ENCODE data around the gene TM4SF18. TPM values are rescaled to one million over a fixed set of nuclear protein-coding genes. Genes with fewer than 3 reads are reported as not detected.
"Not testable (repeated sequence)": the region's sequence is repeated elsewhere in the genome, so short reads cannot be mapped to it uniquely, and the experiment has no call there.

TM4SF18 gene
- total RNA-seq, 4 donors from 2014 or later = 1.8 to 7.9 (median 3.4) TPM

DNA sequence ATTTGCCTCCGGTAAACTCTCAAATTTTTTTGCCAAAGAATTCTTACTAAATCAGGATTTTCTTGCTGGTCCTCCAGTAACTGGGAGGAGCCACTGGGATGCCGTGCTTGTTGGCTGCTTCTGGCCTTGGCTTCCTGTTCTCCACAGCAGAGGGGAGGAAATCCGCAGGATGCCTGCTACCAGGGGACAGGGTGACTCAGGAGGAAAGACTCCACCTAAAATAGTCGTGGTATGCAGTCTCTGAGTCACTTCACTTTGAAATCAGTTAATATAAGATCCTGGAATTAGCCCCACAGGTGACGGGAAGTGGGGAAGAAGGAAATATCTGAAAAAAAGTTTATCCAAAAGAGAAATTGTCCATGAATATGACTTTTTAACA lies 6.5 kb upstream of the TM4SF18 start:
- peak; percentile 82 to 90 for DNase-seq (ENCODE audit: low spot score in 2 of 2)

DNA sequence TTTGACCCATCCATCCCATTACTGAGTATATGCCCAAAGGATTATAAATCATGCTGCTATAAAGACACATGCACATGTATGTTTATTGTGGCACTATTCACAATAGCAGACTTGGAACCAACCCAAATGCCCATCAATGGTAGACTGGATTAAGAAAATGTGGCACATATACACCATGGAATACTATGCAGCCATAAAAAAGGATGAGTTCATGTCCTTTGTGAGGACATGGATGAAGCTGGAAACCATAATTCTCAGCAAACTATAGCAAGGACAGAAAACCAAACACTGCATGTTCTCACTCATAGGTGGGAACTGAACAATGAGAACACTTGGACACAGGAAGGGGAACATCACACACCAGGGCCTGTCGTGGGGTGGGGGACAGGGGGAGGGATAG lies 4.0 kb upstream of the TM4SF18 start:
- H3K4me1 ChIP-seq = peaks cover 12% of the 10 kb centered on the region
- not testable (repeated sequence) for H3K27ac ChIP-seq; H3K27me3 ChIP-seq; H3K36me3 ChIP-seq; H3K9me3 ChIP-seq; H3K4me3 ChIP-seq; DNase-seq (ENCODE audit: low spot score in 2 of 2)
- 84% methylated on average over 1 of the region's 1 CpG for WGBS

More for the DNA sequence above, 6.5 kb upstream of the TM4SF18 start:
- Histone ChIP-seq H3K4me3 (no peak overlapping the region), H3K27me3 (no peaks in the 10 kb centered on the region), H3K4me1 (peaks cover 17% of the 10 kb centered on the region), H3K9me3 (no peaks in the 10 kb centered on the region), H3K27ac (peak overlapping the region; percentile 46), H3K36me3 (no peaks in the 10 kb centered on the region)
- TF ChIP-seq POLR2AphosphoS5 (IDR thresholded peaks at IDR 0.05) = peak in 2 of 3 donors; percentile 24 to 30
- no peak for TF ChIP-seq POLR2A (IDR thresholded peaks at IDR 0.05)
- 6% methylated on average over 5 of the region's 5 CpGs for WGBS

DNA sequence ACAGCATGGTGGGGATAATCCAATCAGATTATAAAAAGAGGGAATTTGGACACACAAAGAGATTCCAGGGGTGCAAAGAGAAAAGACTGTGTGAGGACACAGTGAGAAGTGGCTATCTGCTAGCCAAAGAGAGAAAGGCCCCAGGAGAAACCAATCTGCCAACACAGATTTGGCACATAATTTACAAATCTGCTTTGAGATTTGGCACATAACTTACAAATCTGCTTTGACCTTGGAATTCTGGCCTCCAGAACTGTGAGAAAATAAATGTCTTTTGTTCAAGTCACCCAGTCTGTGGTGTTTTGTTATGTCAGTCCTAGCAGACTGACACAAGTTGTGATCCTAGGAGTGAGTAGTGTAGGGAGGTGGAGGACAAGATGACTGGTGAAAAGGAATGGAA lies 3.5 kb upstream of the TM4SF18 start:
- Histone ChIP-seq H3K27me3 (no peaks in the 10 kb centered on the region), H3K27ac (no peak overlapping the region), H3K36me3 (no peaks in the 10 kb centered on the region), H3K4me3 (no peak overlapping the region), H3K4me1 (peaks cover 11% of the 10 kb centered on the region), H3K9me3 (no peaks in the 10 kb centered on the region)
- DNase-seq (ENCODE audit: low spot score in 2 of 2) = no peak
- TF ChIP-seq, protein P1, sequence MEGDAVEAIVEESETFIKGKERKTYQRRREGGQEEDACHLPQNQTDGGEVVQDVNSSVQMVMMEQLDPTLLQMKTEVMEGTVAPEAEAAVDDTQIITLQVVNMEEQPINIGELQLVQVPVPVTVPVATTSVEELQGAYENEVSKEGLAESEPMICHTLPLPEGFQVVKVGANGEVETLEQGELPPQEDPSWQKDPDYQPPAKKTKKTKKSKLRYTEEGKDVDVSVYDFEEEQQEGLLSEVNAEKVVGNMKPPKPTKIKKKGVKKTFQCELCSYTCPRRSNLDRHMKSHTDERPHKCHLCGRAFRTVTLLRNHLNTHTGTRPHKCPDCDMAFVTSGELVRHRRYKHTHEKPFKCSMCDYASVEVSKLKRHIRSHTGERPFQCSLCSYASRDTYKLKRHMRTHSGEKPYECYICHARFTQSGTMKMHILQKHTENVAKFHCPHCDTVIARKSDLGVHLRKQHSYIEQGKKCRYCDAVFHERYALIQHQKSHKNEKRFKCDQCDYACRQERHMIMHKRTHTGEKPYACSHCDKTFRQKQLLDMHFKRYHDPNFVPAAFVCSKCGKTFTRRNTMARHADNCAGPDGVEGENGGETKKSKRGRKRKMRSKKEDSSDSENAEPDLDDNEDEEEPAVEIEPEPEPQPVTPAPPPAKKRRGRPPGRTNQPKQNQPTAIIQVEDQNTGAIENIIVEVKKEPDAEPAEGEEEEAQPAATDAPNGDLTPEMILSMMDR (IDR thresholded peaks at IDR 0.05) = no peak
- no peak for TF ChIP-seq POLR2A (IDR thresholded peaks at IDR 0.05)
- TF ChIP-seq POLR2AphosphoS5 (IDR thresholded peaks at IDR 0.05) = no peak
- TF ChIP-seq EP300 (IDR thresholded peaks at IDR 0.05) = no peak

DNA sequence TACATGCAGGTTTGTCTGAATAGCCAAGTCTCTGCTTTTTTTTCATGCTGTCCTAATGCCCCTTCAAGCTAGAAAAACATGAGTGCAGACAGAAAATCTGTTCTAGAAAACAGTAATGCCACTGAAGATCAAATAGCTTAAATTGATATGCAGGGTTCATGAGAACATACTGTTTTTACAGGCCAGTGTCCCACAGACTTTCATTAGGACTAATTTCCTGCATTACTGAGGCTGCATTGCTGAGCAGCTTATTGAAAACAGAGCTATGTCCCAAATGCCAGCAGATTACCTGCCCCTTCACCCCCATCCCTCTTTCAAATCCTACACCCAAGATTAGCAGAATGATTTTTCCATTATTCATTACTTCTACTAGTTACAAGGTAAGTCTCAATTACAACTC lies 665 bp downstream of the TM4SF18 start:
- Histone ChIP-seq H3K4me3 (peak overlapping the region; percentile 10), H3K36me3 (no peaks in the 10 kb centered on the region), H3K9me3 (no peaks in the 10 kb centered on the region), H3K4me1 (no peaks in the 10 kb centered on the region), H3K27ac (no peak overlapping the region), H3K27me3 (no peaks in the 10 kb centered on the region)
- no peak for DNase-seq (ENCODE audit: low spot score in 2 of 2)
- no peak for TF ChIP-seq POLR2A (IDR thresholded peaks at IDR 0.05)
- no peak for TF ChIP-seq EP300 (IDR thresholded peaks at IDR 0.05)
- no peak for TF ChIP-seq POLR2AphosphoS5 (IDR thresholded peaks at IDR 0.05)
- TF ChIP-seq, protein P1 (IDR thresholded peaks at IDR 0.05) = no peak

DNA sequence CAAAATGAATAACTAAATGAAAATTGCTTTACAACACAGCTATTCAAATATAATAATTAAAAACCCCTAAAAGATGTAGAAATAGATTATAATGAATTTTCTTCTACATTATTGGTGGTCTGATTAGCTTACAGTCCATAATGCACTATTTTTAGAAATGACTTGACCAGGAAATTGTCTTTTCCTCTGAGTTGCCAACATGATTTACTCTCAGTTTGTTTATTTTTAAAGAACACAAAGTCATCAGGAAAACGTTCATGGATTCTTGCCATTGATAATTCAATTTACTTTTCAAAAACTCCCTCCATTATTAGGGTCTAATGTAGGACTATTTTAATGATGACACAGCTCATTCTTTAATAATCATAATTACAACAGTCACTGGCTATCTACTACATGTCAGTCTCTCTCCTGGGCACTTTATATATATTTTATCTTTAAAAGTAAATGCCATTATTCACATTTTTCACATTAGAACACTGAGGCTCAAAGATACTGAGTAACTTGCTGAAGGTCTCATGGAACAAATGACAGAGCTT lies 1.1 kb downstream of the TM4SF18 start:
- no peak for DNase-seq (ENCODE audit: low spot score in 2 of 2)
- H3K27me3 ChIP-seq = no peaks in the 10 kb centered on the region
- H3K36me3 ChIP-seq = no peaks in the 10 kb centered on the region
- 18% methylated on average over 1 of the region's 1 CpG for WGBS
- H3K4me3 ChIP-seq = no peak overlapping the region
- TF ChIP-seq EP300 (IDR thresholded peaks at IDR 0.05) (no peak), POLR2AphosphoS5 (IDR thresholded peaks at IDR 0.05) (no peak), POLR2A (IDR thresholded peaks at IDR 0.05) (no peak)
- TF ChIP-seq, protein P1 (IDR thresholded peaks at IDR 0.05) = no peak
- H3K27ac ChIP-seq = no peak overlapping the region
- no peaks in the 10 kb centered on the region for H3K4me1 ChIP-seq
- H3K9me3 ChIP-seq = no peaks in the 10 kb centered on the region

DNA sequence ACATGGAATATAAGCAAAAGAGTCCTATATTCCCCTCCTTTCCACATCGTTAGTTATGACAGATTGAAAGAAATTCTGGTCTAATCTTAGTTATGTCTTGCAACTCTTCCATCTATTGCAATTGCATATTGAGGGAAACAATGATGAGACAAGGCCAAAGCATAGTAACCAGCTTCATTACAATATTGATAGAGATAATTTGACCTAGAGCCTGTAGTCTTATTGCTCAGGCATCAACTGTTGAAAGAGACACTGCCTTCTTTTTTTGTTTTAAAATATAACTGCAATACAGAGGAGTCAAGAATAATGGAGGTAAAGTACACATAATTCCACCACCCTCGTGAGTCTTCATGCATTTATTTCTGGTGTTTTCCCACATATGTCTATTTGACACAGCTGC lies 2.0 kb downstream of the TM4SF18 start:
- Histone ChIP-seq H3K27ac (no peak overlapping the region), H3K4me3 (no peak overlapping the region), H3K27me3 (no peaks in the 10 kb centered on the region), H3K4me1 (no peaks in the 10 kb centered on the region), H3K36me3 (no peaks in the 10 kb centered on the region), H3K9me3 (no peaks in the 10 kb centered on the region)
- 67% methylated on average over 2 of the region's 2 CpGs for WGBS
- TF ChIP-seq, protein P1 (IDR thresholded peaks at IDR 0.05) = no peak
- TF ChIP-seq EP300 (IDR thresholded peaks at IDR 0.05) (no peak), POLR2AphosphoS5 (IDR thresholded peaks at IDR 0.05) (no peak), POLR2A (IDR thresholded peaks at IDR 0.05) (no peak)
- no peak for DNase-seq (ENCODE audit: low spot score in 2 of 2)
